Measurements from ENCODE around the gene GPR87. TPM values are rescaled to one million over a fixed set of nuclear protein-coding genes. Genes with fewer than 3 reads are reported as not detected.

The GPR87 gene
- polyA plus RNA-seq, 2 of the 4 experiments (the other 2 are of a cell fraction): 0.41 to 0.52 TPM

- 75% methylated on average over 5 of the region's 5 CpGs for WGBS (ENCODE audit: missing lambda C conversion rate)
Measured at GRCh38 chr3:151265166-151265565, 51.5 kb downstream of the GPR87 start.

GRCh38 chr3:151264605-151265004 is 52.0 kb downstream of the GPR87 start:
- Histone ChIP-seq H3K4me3 (no peak overlapping the region), H3K4me1 (no peaks in the 10 kb centered on the region), H3K4me2 (no peak overlapping the region), H3K9me3 (no peaks in the 10 kb centered on the region), H3K27ac (no peak overlapping the region)
- ATAC-seq (0 out of 6 replicates have a peak, but pooled peaks of 1 of the 2 experiments have one; percentile 19), FAIRE-seq (no peak), DNase-seq (ENCODE audit: low read depth in 1 of 2, low spot score in 1 of 2) (no peak)
- TF ChIP-seq CTCF (IDR thresholded peaks at IDR 0.05) (no peak), MAFK (IDR thresholded peaks at IDR 0.05; ENCODE audit: partially characterized antibody) (no peak), NFE2L2 (conservative IDR thresholded peaks at IDR 0.05; ENCODE audit: low read length) (no peak), RARB (CRISPR knock-in tag; IDR thresholded peaks at IDR 0.05) (no peak), HOXB13 (CRISPR knock-in tag; IDR thresholded peaks at IDR 0.05; ENCODE audit: low read depth) (no peak), BHLHE40 (IDR thresholded peaks at IDR 0.05; ENCODE audit: low read depth, low read length) (no peak), CHD2 (IDR thresholded peaks at IDR 0.05; ENCODE audit: low read length, partially characterized antibody) (no peak), MYC (IDR thresholded peaks at IDR 0.05; ENCODE audit: borderline replicate concordance, low read length) (no peak), HDAC2 (IDR thresholded peaks at IDR 0.05) (no peak), NPAS2 (CRISPR knock-in tag; IDR thresholded peaks at IDR 0.05; ENCODE audit: borderline replicate concordance) (no peak), BCL3 (IDR thresholded peaks at IDR 0.05) (no peak), ATOH8 (CRISPR knock-in tag; IDR thresholded peaks at IDR 0.05; ENCODE audit: low read depth) (no peak), SMC3 (IDR thresholded peaks at IDR 0.05) (no peak), HOXB5 (CRISPR knock-in tag; IDR thresholded peaks at IDR 0.05) (no peak), CBX2 (IDR thresholded peaks at IDR 0.05; ENCODE audit: borderline replicate concordance, low read depth) (no peak), TP53 (CRISPR knock-in tag; IDR thresholded peaks at IDR 0.05) (no peak), TFCP2L1 (CRISPR knock-in tag; IDR thresholded peaks at IDR 0.05) (no peak), ZSCAN20 (CRISPR knock-in tag; IDR thresholded peaks at IDR 0.05) (no peak), KDM1A (IDR thresholded peaks at IDR 0.05; ENCODE audit: low read depth) (no peak)
- ChIA-PET POLR2A (no interaction called here), CTCF (interaction anchor here (0.8 to 3.8 kb wide), 4 partner anchors 14 to 75 kb away, joined by 3 to 9 read pairs (median 4); partner anchors contain the start of gene P2RY14)
- WGBS (ENCODE audit: missing lambda C conversion rate): 94% methylated on average over 1 of the region's 1 CpG

More at GRCh38 chr3:151265166-151265565, 51.5 kb downstream of the GPR87 start:
- TF ChIP-seq ESRRA (IDR thresholded peaks at IDR 0.05; ENCODE audit: borderline replicate concordance, low read length): no peak
- no peak for TF ChIP-seq NR3C1 (IDR thresholded peaks at IDR 0.05)
- TF ChIP-seq NFE2L2 (conservative IDR thresholded peaks at IDR 0.05; ENCODE audit: low read length): no peak
- TF ChIP-seq FOXS1 (CRISPR knock-in tag; IDR thresholded peaks at IDR 0.05): no peak
- no peak for TF ChIP-seq KDM5A (IDR thresholded peaks at IDR 0.05)
- TF ChIP-seq SREBF2 (IDR thresholded peaks at IDR 0.05): no peak
- TF ChIP-seq HDAC2 (IDR thresholded peaks at IDR 0.05): no peak
- no peak for TF ChIP-seq E2F6 (IDR thresholded peaks at IDR 0.05; ENCODE audit: borderline replicate concordance, low read depth)
- no peak for TF ChIP-seq SMC3 (IDR thresholded peaks at IDR 0.05)
- TF ChIP-seq EP300 (IDR thresholded peaks at IDR 0.05): no peak
- no peak for TF ChIP-seq ZFP36 (IDR thresholded peaks at IDR 0.05; ENCODE audit: borderline replicate concordance, partially characterized antibody)
- no peak for TF ChIP-seq BHLHE40 (IDR thresholded peaks at IDR 0.05; ENCODE audit: low read depth, low read length)
- no peak for TF ChIP-seq POLR2AphosphoS2 (conservative IDR thresholded peaks at IDR 0.05; ENCODE audit: low read length)
- no peak for TF ChIP-seq MAFK (IDR thresholded peaks at IDR 0.05; ENCODE audit: partially characterized antibody)
- TF ChIP-seq HOXB5 (CRISPR knock-in tag; IDR thresholded peaks at IDR 0.05): no peak
- TF ChIP-seq JUNB (IDR thresholded peaks at IDR 0.05): no peak
- no peak for TF ChIP-seq RAD21 (conservative IDR thresholded peaks at IDR 0.05 in 1 of 2, IDR thresholded peaks at IDR 0.05 in 1 of 2)
- H3K27ac ChIP-seq: no peak overlapping the region
- H3K9me3 ChIP-seq: no peaks in the 10 kb centered on the region
- no peak overlapping the region for H3K4me2 ChIP-seq
- H3K4me3 ChIP-seq: no peak overlapping the region
- ChIA-PET POLR2A (no interaction called here), CTCF (interaction anchor here (1.0 to 3.8 kb wide), 3 partner anchors 11 to 31 kb away, joined by 3 to 9 read pairs (median 4); no protein-coding TSS in a partner anchor)
- no peak for FAIRE-seq
- no peak for DNase-seq (ENCODE audit: low read depth in 1 of 2, low spot score in 1 of 2)
- no peak for ATAC-seq
- no peaks in the 10 kb centered on the region for H3K4me1 ChIP-seq
